Measurements from ENCODE around the gene CD96.
"Not testable (repeated sequence)": the region's sequence is repeated elsewhere in the genome, so short reads cannot be mapped to it uniquely, and the experiment has no call there.

CD96 gene, protein sequence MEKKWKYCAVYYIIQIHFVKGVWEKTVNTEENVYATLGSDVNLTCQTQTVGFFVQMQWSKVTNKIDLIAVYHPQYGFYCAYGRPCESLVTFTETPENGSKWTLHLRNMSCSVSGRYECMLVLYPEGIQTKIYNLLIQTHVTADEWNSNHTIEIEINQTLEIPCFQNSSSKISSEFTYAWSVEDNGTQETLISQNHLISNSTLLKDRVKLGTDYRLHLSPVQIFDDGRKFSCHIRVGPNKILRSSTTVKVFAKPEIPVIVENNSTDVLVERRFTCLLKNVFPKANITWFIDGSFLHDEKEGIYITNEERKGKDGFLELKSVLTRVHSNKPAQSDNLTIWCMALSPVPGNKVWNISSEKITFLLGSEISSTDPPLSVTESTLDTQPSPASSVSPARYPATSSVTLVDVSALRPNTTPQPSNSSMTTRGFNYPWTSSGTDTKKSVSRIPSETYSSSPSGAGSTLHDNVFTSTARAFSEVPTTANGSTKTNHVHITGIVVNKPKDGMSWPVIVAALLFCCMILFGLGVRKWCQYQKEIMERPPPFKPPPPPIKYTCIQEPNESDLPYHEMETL

DNA sequence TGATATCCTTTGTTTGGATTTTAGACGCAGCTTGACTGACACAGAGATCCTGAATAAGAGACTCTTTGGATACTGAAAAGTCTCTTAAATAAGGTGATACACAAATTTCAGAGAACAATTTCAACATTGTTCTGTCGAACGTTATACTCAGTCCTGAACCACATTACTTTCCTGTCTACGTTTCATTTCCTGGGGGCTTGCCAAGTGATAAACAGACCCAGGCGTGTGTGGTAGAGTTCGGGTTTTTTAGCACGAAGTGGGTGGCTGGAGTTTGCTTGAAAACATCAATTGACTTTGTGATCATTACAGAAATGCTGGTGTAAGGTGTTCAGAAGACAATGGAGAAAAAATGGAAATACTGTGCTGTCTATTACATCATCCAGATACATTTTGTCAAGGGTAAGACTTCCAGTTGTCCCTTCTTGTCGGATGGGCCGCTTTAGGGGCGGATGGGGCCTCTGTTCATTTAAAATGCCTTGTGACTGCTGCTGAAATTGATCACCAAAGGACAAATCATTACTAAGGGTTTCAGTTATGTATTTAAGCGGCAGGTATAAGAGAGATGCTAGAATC is at the start of gene CD96:
Gene CD96, plus strand, starts transcription at position 287 of the 573 bp plus-strand sequence. Its CDS starts 52 bp downstream, at position 339.
- DNase-seq (ENCODE audit: low read depth) = peak; percentile 23

DNA sequence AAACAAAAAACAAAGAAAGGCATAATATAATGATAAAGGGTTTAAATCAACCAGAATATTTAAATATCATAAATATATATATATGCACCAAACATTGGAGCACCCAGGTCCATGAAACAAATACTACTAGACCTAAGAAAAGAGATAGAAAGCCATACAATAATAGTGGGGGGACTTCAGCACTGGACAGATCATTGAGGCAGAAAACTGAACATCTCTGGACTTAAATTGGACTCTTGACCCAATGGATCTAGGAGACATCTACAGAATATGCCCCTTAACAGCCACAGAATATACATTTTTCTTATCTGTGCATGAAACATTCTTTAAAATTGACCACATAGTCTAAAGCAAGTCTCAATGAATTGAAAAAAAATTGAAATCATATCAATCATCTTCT is 48.7 kb upstream of the CD96 start:
- no peak for DNase-seq (ENCODE audit: low read depth)

DNA sequence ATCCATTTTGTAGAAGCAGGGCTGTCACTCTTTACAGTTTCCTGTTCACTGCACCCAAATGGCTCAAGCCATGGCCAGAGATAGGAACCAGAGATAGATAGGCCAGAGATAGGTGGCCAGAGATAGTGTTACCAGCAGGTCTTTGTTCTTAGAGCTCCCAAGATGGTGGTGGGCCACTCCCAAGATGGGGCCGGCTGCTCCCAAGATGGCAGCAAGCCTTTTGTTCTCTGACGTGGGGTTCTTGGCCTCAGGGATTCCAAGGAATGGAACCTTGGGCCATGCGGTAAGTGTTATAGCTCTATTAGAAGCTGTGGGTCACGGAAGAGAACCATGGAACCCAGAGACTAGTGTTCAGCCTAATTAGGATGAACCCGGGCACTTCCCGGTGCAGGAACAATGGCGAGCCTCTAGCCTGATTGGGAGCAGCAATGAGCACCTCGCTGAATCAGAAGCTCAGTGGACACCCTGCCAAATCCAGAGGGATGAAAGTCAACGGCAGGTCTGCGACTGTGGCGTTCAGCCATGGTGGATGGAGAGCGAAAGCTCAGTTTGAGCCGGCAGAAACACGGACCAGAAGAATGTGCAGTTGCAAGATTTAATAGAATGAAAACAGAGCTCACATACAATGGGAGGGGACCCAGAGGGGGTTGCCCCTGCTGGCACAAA is 45.0 kb upstream of the CD96 start:
- DNase-seq (ENCODE audit: low read depth) = no peak

DNA sequence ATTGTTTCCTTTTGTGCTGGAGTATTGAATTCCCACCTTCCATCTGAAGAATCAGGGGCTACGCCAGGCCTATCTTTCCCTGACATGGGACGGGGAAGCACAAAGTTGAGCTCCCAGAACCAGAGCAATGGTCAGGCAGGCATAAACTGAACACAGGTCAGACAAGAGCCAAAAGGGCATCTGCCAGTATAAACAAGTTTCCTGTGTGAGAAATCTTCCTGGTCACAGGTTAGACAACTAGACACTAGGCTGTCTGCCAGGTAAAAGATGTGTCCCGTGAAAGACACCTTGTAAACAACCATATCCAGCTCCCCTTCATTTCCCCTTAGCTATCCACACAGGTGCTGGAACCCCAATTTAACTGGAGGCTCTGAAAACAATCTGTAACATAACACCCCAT is 44.0 kb upstream of the CD96 start:
- no peak for DNase-seq (ENCODE audit: low read depth)

DNA sequence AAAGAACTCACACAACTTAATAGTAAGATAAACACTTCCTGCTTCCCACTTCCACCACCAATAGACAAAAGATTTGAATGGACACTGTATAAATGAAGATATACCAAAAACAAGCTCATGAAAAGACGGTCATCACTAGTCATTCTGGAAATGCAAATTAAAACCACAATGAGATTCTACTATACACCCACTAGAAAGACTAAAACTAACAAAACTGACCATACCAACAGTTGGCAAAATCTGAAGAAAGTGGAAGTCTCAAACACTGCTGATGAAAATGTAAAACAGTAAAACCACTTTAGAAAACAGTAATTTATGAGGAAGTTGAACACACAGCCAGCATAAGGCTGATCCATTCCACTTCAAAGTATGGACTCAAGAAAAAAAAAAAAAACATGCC is 35.6 kb upstream of the CD96 start:
- DNase-seq (ENCODE audit: low read depth) = no peak

DNA sequence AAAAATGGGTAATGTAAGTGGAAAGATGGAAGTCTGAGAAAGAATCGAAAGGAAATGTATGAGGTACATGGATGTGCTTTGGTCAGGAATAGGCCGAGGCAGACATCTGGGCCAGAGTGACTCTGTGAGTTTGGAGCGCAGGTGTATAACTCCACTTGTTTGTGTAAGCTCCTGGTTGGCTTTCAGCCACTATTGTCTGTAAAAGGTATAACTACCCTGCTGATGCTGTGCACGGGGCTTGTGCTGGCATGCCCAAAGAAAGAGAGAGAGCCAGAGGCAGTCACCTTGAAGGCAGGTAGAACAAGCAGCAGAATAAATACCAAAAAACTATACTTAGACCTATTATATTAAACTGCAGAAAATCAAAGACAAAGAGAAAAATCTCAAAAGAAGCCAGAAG is 32.7 kb upstream of the CD96 start:
- DNase-seq (ENCODE audit: low read depth) = no peak

DNA sequence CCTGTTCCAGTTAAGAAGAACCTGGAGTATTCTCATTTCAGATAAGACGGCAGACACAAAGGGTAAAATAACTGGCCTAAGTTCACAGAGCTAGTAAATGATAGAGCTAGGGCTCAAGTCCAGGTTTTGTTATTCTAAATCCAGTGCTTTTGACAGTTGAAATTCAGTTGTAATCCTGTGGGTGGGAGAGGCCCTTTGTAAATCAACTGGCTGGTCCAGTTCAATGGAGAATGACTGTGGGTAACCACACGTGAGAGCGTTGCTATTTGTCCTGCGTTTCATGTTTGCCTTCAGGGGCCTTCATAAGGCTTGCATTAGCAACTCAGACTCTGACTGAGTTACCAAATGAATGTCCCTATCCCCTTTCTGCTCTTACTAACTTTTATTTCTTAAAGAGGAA is 24.2 kb upstream of the CD96 start:
- DNase-seq (ENCODE audit: low read depth) = peak; percentile 14

GRCh38 chr3:111519178-111519855 is 22.7 kb upstream of the CD96 start:
- no peak for DNase-seq (ENCODE audit: low read depth)

- peak; percentile 71 for DNase-seq (ENCODE audit: low read depth)
Observed at GRCh38 chr3:111521891-111522290, 20.1 kb upstream of the CD96 start.

- not testable (repeated sequence) for DNase-seq (ENCODE audit: low read depth)
Observed at GRCh38 chr3:111524486-111524885, 17.5 kb upstream of the CD96 start.

DNA sequence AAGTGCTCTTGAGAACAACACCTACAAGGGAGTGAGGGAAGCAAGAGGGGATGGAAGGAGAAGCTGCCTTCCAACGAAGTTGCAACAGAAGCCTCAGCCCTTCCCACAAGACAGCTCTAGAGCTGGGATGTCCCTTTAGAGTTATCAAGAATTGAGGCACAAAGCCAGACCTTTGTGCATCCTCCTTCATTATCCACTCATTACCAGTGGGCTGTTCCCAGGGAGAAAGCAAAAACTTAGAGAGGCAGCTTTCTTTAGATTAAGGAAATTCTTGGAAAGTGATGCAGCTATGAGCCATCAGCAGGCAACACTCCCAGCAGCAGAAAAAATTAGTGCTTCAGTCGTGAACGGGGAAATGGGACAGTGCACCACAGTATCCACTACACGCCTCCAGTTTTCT is 10.6 kb upstream of the CD96 start:
- DNase-seq (ENCODE audit: low read depth) = peak; percentile 88

GRCh38 chr3:111534701-111535100 is 7.3 kb upstream of the CD96 start:
- peak; percentile 79 for DNase-seq (ENCODE audit: low read depth)

DNA sequence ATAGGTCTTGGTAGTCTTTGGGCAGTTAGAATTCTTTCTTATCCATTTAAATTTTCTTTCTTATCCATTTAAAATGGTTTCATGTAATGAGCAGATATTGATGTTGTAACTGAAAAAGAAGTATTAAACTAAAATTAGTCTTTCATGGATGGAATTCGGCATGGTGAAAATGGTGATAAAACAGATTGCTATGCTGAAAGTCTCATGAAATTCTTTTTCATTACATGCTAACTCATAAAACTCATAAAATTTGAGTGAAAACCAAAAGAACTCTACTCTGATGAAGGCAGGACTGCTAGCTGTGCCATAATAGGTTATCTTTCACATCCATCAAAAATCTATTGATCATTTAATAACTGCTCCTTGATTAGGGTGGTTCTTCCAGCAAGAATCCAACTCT is 3.9 kb upstream of the CD96 start:
- DNase-seq (ENCODE audit: low read depth) = peak; percentile 61

DNA sequence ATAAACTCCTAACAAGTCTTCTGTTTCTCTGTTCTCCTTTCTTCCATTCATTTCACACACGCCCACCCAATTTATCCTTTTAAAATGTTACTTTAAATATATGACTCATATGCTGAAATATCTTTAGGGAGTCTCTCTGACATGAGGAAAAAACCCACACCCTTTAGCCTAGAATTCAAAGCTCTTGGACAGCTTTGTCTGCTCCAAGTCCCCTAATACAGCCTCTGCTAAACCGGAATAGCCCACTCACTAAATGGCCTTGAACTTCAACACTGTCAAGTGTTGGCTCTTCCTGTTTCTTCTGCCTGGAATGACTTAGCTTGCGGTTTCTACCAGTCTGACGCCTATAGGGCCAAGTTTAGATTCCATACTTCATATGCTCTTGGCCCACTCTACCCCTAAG is 3.3 kb upstream of the CD96 start:
- DNase-seq (ENCODE audit: low read depth) = peak; percentile 73

DNA sequence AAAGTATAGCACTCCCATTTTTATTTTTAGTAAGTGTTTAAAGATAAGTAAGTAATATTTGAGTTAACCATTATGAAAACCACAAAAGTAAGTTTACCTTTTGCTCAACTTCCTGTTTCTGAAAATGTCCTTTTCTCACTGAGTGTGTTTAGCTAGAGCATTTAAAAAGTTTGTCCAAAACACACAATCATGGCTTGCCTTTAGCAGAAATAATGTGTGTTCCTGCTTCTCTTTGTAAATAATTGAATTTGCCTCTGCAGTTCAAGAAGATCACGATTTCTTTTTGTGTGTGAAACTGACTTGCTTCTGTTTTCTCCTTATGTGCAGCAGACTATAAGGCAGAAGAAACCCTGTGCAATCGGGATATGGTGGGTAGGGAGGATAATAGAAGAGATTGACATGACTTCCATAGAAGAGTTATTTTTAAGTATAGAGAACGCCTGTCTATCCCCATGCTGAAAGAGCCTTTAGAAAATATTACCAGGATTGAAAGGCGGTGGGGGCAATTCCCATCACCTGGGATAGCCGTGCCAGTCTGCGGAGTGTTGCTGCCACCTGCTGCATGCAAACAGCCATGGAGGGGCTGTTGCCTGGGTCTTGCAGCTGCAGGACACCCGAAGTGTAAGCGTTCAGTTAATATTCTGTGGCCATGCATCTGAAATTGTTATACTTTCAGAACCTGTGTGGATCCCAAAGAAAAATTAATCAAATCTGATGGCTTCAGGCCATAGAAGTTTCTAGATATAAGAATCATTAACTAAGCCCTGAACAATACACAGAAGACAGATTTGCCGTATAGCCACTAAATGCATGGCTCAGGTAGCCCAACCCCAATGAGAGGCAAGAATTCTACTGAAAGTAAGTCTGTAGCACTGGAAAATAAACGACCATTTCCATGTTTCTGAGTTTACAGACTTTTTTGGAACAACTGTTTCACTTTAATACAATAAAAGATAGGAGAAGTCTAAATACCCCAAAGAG is 2.4 kb upstream of the CD96 start:
- peak; percentile 64 for DNase-seq (ENCODE audit: low read depth)

GRCh38 chr3:111541391-111541790 is 606 bp upstream of the CD96 start:
- no peak for DNase-seq (ENCODE audit: low read depth)

GRCh38 chr3:111542611-111543300 is 759 bp downstream of the CD96 start:
- DNase-seq (ENCODE audit: low read depth) = no peak

- no peak for DNase-seq (ENCODE audit: low read depth)
Observed at GRCh38 chr3:111545349-111545748, 3.4 kb downstream of the CD96 start.

- DNase-seq (ENCODE audit: low read depth) = no peak
Observed at GRCh38 chr3:111547631-111548030, 5.6 kb downstream of the CD96 start.

DNA sequence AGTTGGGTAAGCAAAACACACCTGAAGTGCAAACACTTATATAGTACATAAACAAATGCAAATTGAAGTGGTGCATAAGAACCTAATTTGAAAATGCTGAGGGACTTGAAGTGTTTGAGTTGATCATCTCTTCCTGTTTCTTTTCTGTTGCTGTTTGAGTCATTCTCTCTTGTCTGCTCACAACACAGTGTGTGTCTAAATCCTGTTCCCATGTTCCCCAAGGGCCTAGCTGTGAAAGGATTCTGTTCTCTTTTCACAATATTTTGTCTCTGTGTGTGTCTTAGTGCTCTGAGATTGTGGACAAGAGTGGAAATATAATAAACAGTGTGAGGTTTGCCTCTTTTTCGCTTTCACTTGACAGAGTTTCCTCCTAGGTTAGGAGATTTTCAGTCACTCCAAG is 6.1 kb downstream of the CD96 start:
- DNase-seq (ENCODE audit: low read depth) = peak; percentile 3
